IMR-90 (cell line): ENCODE results near the gene ZBTB4. TPM values are rescaled to one million over a fixed set of nuclear protein-coding genes. Genes with fewer than 3 reads are reported as not detected.

ENCODE experiments used
- ATAC-seq: fragments of 200-7000 bp; cut with Tn5 transposase; 2 replicates; pipeline ENCODE4 v1.9.1; 2020; ENCODE audit warnings: low read depth, mild to moderate bottlenecking, moderate library complexity
- BruUV-seq: library from RNA; stranded (reverse); fragments of 400-500 nt; replicated peaks from 2 replicates; lab custom pipeline; 2021; lab: Mats Ljungman, UMichigan
- CTCF ChIA-PET: fragments of 300-600 bp; formaldehyde crosslinking; extraction: SDS; loops from one replicate; lab custom pipeline; 2021; ENCODE audit warnings: antibody characterized with exemption; lab: Yijun Ruan, JAX
- POLR2A ChIA-PET: fragments of 300-600 bp; sonication (Branson Sonifier 250); formaldehyde crosslinking; loops from one replicate; lab custom pipeline; 2022; ENCODE audit warnings: antibody characterized with exemption; ENCODE audit not compliant: unreplicated experiment; lab: Charles Lee
- DNase-seq: peaks from one replicate; pipeline ENCODE4 v3.0.0; 2013
- H2AFZ ChIP-seq: replicated peaks from 2 replicates; pipeline ENCODE3; 2013; ENCODE audit warnings: low read length, mild to moderate bottlenecking; ENCODE audit not compliant: poor library complexity
- H2AK5ac ChIP-seq: 2 replicates; pipeline ENCODE4 v1.6.1; 2013; ENCODE audit warnings: low read depth, low read length, inconsistent platforms
- H2AK9ac ChIP-seq: replicated peaks from 2 replicates; pipeline ENCODE3; 2013; ENCODE audit warnings: mild to moderate bottlenecking, low read depth, low read length, moderate library complexity; ENCODE audit not compliant: poor library complexity
- H2BK120ac ChIP-seq: 2 replicates; pipeline ENCODE4 v1.6.1; 2013; ENCODE audit warnings: low read depth, low read length, inconsistent platforms
- H2BK15ac ChIP-seq: 3 replicates; pipeline ENCODE4 v1.6.1; 2013; ENCODE audit warnings: low read depth, low read length, inconsistent platforms
- H2BK20ac ChIP-seq: 2 replicates; pipeline ENCODE4 v1.6.1; 2013; ENCODE audit warnings: low read depth, mild to moderate bottlenecking, inconsistent platforms, low read length, moderate library complexity
- H2BK5ac ChIP-seq: 2 replicates; pipeline ENCODE4 v1.6.1; 2013; ENCODE audit warnings: mild to moderate bottlenecking, low read depth, low read length, inconsistent platforms; ENCODE audit not compliant: poor library complexity, severe bottlenecking
- H3K14ac ChIP-seq: replicated peaks from 2 replicates; pipeline ENCODE4 v1.6.1; 2013; ENCODE audit warnings: low read depth, low read length, inconsistent platforms
- H3K18ac ChIP-seq: 2 replicates; pipeline ENCODE4 v1.6.1; 2013; ENCODE audit warnings: low read depth, low read length, control low read depth
- H3K23ac ChIP-seq: 2 replicates; pipeline ENCODE4 v1.6.1; 2013; ENCODE audit warnings: low read depth, low read length, inconsistent platforms
- H3K27ac ChIP-seq: 2 replicates; pipeline ENCODE4 v1.5.1; 2013; ENCODE audit warnings: mild to moderate bottlenecking, control low read depth, low read length; ENCODE audit not compliant: insufficient read depth
- H3K27me3 ChIP-seq: 2 replicates; pipeline ENCODE4 v1.6.1; 2013; ENCODE audit warnings: low read length; ENCODE audit not compliant: control insufficient read depth, insufficient read depth
- H3K36me3 ChIP-seq: 2 replicates; pipeline ENCODE4 v1.6.1; 2013; ENCODE audit warnings: low read length, mixed read lengths; ENCODE audit not compliant: control insufficient read depth, insufficient read depth
- H3K4ac ChIP-seq: 2 replicates; pipeline ENCODE4 v1.6.1; 2013; ENCODE audit warnings: low read depth, low read length, inconsistent platforms
- H3K4me1 ChIP-seq: 2 replicates; pipeline ENCODE4 v1.6.1; 2013; ENCODE audit warnings: low read length, mixed read lengths; ENCODE audit not compliant: control insufficient read depth, insufficient read depth
- H3K4me2 ChIP-seq: 2 replicates; pipeline ENCODE4 v1.6.1; 2013; ENCODE audit warnings: low read depth, mild to moderate bottlenecking, control low read depth, low read length, moderate library complexity
- H3K4me3 ChIP-seq: 2 replicates; pipeline ENCODE4 v1.5.1; 2013; ENCODE audit warnings: low read depth, mild to moderate bottlenecking, control low read depth, low read length, moderate library complexity; ENCODE audit not compliant: insufficient read depth
- H3K56ac ChIP-seq: 2 replicates; pipeline ENCODE4 v1.6.1; 2013; ENCODE audit warnings: low read length, inconsistent platforms; ENCODE audit not compliant: insufficient read depth; ENCODE audit errors: extremely low read depth
- H3K79me1 ChIP-seq, 2 experiments: 2 replicates each; pipeline ENCODE4 v1.6.1; 2013; ENCODE audit warnings: low read length in 2 of 2, inconsistent platforms in 1 of 2, low read depth in 1 of 2
- H3K9ac ChIP-seq: 2 replicates; pipeline ENCODE4 v1.6.1; 2013; ENCODE audit warnings: low read depth, low read length, control low read depth
- H3K9me1 ChIP-seq: 2 replicates; pipeline ENCODE4 v1.6.1; 2013; ENCODE audit warnings: low read length, inconsistent platforms; ENCODE audit not compliant: insufficient read depth
- H3K9me3 ChIP-seq: 2 replicates; pipeline ENCODE4 v1.6.1; 2013; ENCODE audit warnings: low read length; ENCODE audit not compliant: control insufficient read depth, insufficient read depth
- H4K20me1 ChIP-seq: 2 replicates; pipeline ENCODE4 v1.6.1; 2013; ENCODE audit warnings: low read length, inconsistent platforms; ENCODE audit not compliant: insufficient read depth
- H4K5ac ChIP-seq: 2 replicates; pipeline ENCODE4 v1.6.1; 2013; ENCODE audit warnings: mild to moderate bottlenecking, low read depth, low read length, control low read depth
- H4K8ac ChIP-seq, 2 experiments: 2 replicates each; pipeline ENCODE4 v1.6.1; 2013; ENCODE audit warnings: low read depth in 2 of 2, low read length in 2 of 2, control low read depth in 1 of 2, inconsistent platforms in 1 of 2
- H4K91ac ChIP-seq: 2 replicates; pipeline ENCODE4 v1.6.1; 2013; ENCODE audit warnings: low read depth, low read length, inconsistent platforms; ENCODE audit not compliant: insufficient read depth
- RCOR1 ChIP-seq: IDR thresholded peaks from 2 replicates; pipeline ENCODE4 v1.6.1; 2012; ENCODE audit warnings: mild to moderate bottlenecking, low read length, improper control_type of control experiment; ENCODE audit not compliant: insufficient replicate concordance
- WGBS, 2 experiments: methylation state at CpG; one replicate each; pipeline versions ENCODE4 v1.1.5 to v1.1.7; 2013; ENCODE audit warnings: missing lambda C conversion rate in 2 of 2; ENCODE audit not compliant: insufficient read length in 1 of 2; ENCODE audit errors: extremely low coverage in 2 of 2; 5-methylcytosine and 5-hydroxymethylcytosine counted together
- dilution Hi-C: fragments of 300-500 bp; cut with HindIII; formaldehyde crosslinking; loops from one replicate; pipeline ENCODE4 v1.14.3; 2018; ENCODE audit warnings: low sequenced_read_pairs; ENCODE audit not compliant: unreplicated experiment
- in situ Hi-C: fragments of 300-500 bp; cut with MboI; formaldehyde crosslinking; loops from 3 replicates; pipeline ENCODE4 v1.14.3; 2019; ENCODE audit warnings: low sequenced_read_pairs, inconsistent platforms, mixed read lengths
- intact Hi-C: fragments of 100-400 bp; cut with micrococcal nuclease; formaldehyde crosslinking; loops from 2 replicates; pipeline ENCODE4 v1.10.0; 2022
- polyA plus RNA-seq, 3 experiments: library from polyadenylated mRNA; depleted of rRNA; stranded (reverse); fragments of >200 nt; gene quantifications; 2 replicates each; pipeline ENCODE4 v1.2.3, GENCODE V29; 2012; ENCODE audit warnings: low replicate concordance in 1 of 3
- total RNA-seq: library from RNA; depleted of rRNA; stranded (reverse); fragments of >200 nt; gene quantifications from 2 replicates; pipeline ENCODE4 v1.2.3, GENCODE V29; 2012

Gene ZBTB4
- total and polyA plus RNA-seq, 2 of the 4 experiments (the other 2 are of a cell fraction): 6.3 to 20.3 TPM

DNA sequence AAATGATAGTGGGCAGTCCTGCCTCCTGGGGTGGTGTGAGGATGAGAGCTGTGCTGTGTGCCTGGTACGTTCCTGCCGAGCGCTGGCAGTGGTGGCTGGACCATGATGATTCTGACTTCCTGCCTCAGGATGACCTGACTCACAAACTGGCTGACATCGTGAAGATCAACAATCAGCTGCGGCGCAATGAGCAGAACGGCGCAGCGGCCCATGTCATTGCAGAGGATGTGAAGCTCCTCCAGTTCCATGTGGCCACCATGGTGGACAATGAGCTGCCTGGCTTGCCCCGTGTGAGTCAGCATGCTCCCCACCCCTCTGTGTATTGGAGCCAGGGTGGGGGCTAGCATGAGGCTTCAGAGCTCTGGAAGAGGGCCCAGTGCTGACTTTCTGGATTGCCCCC is 17.8 kb upstream of the ZBTB4 start:
- intact Hi-C loops (no loop called here), dilution Hi-C loops (no loop called here), in situ Hi-C loops (no loop called here)
- no peak overlapping the region for H2BK20ac ChIP-seq
- no peak for ATAC-seq
- no peak overlapping the region for H2AK5ac ChIP-seq
- H2BK15ac ChIP-seq: no peak overlapping the region
- H3K4me2 ChIP-seq: no peak overlapping the region
- peaks cover 50% of the 10 kb centered on the region for H4K20me1 ChIP-seq
- no peak overlapping the region for H2AFZ ChIP-seq
- no peak overlapping the region for H3K9ac ChIP-seq
- no peak for TF ChIP-seq RCOR1
- ChIA-PET CTCF (no interaction called here), POLR2A (no interaction called here)
- H3K9me1 ChIP-seq: peaks cover 12% of the 10 kb centered on the region; the same call in 1 of the 2 replicates
- no peak overlapping the region for H3K14ac ChIP-seq
- no peak overlapping the region for H3K4ac ChIP-seq
- H4K91ac ChIP-seq: no peak overlapping the region
- no peak overlapping the region for H4K8ac ChIP-seq
- no peak overlapping the region for H3K23ac ChIP-seq
- no peak overlapping the region for H2BK120ac ChIP-seq
- no peak overlapping the region for H2AK9ac ChIP-seq
- WGBS, 2 experiments: 100% methylated on average over 4 of the region's 10 CpGs; no CpG with 5 or more reads in 1 of the 2 experiments
- no peak overlapping the region for H3K4me3 ChIP-seq
- H3K27ac ChIP-seq: no peak overlapping the region
- no peaks in the 10 kb centered on the region for H3K4me1 ChIP-seq
- H3K27me3 ChIP-seq: no peaks in the 10 kb centered on the region
- no peak overlapping the region for H4K5ac ChIP-seq
- H3K79me1 ChIP-seq: peaks cover 51 to 71% of the 10 kb centered on the region in 2 experiments
- no TSS peak for BruUV-seq
- no peak overlapping the region for H2BK5ac ChIP-seq
- H3K18ac ChIP-seq: no peak overlapping the region
- H3K56ac ChIP-seq: no peak overlapping the region
- DNase-seq: no peak
- no peaks in the 10 kb centered on the region for H3K9me3 ChIP-seq
- peaks cover 64% of the 10 kb centered on the region for H3K36me3 ChIP-seq
